22Rv1 (cell line): ENCODE data around the gene PRKD2.
"Not testable (repeated sequence)": the region's sequence is repeated elsewhere in the genome, so short reads cannot be mapped to it uniquely, and the experiment has no call there.

Source experiments
- H3K27ac ChIP-seq: fragments of 450-650 bp; 2 replicates; pipeline ENCODE4 v1.5.1; 2017
- CTCF ChIP-seq: fragments of 450-650 bp; IDR thresholded peaks from 2 replicates; pipeline ENCODE4 v1.5.1; 2017; ENCODE audit warnings: mild to moderate bottlenecking
- ZFX ChIP-seq: fragments of 450-650 bp; IDR thresholded peaks from 2 replicates; pipeline ENCODE4 v1.6.1; 2017; ENCODE audit warnings: antibody characterized with exemption, borderline replicate concordance

The PRKD2 gene

GRCh38 chr19:46717034-46717715 is at the start of gene PRKD2:
TSS of gene PRKD2 (minus strand) at chr19:46717114. CDS start at chr19:46716370, 744 bp downstream.
- peak within 1 kb of the TSS; percentile 51 for H3K27ac ChIP-seq
- TF ChIP-seq CTCF (no peak), ZFX (no peak)

DNA sequence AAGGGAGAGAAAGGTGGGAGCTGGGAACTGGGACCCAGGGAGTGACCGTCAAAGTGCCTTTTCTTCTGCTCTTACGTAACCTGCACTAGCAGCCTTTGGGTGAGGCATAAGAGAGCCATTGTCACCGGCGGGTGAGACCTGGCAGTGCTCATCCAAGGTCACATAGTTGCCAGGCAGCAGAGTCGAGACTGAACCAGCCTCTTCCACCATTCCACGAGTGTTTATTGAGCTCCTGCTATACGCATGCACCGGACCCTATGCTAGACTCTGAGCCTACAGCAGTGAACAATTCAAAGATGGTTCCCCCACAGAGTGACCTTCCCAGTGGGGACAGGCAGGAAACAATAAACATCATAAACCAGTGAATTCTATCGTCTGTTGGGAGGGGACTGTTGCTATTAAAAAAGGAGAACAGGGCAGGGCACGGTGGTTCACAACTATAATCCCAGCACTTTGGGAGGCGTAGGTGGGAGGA is 47.9 kb upstream of the PRKD2 start:
- H3K27ac ChIP-seq: no peak overlapping the region
- TF ChIP-seq CTCF (no peak), ZFX (no peak)

DNA sequence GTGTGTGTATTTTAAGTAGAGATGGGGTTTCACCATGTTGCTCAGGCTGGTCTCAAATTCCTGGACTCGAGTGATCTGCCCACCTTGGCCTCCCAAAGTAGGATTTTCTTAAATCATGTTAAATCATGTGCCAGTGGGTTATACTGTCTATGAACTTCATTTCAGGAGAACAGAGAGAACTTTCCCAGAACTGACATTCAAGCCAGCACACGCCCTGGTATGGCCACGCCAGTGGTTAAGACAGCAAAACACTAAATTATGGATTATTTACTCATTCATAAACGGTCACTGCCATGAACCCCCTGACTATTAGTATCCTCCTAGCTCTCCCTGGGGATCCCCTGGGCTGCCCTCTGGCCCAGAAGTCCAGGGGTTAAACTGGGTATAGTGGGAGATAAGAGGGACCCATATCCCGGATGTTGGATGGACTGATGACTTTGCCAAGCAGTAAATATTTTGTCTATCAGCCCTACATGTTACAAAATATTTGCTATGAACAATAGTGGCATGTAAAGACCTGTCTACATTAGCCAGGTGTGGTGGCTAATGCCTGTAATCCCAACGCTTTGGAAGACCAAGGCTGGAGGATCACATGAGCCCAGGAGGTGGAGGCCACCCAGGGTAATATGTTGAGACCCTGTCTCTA is 45.5 kb upstream of the PRKD2 start:
- H3K27ac ChIP-seq: no peak overlapping the region
- no peak for TF ChIP-seq CTCF
- TF ChIP-seq ZFX: no peak

DNA sequence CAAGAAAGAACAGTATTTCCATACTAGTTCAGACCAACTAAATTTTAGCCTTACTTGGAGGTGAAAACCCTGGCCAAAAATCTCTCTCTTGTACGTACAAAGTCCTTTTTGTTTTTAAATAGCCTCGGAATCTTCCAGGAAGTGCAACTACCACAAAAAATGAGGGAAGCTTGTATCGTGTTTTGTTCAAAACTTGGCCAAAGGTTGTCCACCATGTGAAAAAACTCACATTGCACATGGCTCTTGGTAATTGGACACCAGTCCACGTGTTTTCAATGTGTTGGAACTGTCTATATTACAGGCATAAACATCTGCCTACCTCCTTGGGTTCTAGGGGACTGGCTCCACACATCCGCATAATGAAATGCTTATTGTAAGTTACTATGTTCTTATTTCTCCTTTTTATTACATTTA is 44.5 kb upstream of the PRKD2 start:
- TF ChIP-seq ZFX: no peak
- TF ChIP-seq CTCF: no peak
- no peak overlapping the region for H3K27ac ChIP-seq

- H3K27ac ChIP-seq: not testable (repeated sequence)
These were observed 44.0 kb upstream of the PRKD2 start for GRCh38 chr19:46760897-46761296.

DNA sequence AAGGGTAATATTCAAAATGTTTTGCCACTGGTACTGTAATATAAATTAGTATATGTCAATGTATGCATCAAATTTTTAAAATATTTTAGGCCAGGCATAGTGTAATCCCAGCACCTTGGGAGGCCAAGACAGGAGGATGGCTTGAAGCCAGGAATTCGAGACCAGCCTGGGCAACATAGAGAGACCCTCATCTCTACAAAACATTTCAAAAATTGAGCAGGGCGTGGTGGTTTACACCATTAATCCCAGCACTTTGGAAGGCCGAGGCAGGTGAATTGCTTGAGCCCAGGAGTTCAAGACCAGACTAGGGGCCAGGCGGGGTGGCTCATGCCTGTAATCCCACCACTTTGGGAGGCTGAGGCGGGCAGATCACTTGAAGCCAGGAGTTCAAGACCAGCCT is 43.4 kb upstream of the PRKD2 start:
- no peak for TF ChIP-seq CTCF
- TF ChIP-seq ZFX: no peak
- no peak overlapping the region for H3K27ac ChIP-seq

- TF ChIP-seq CTCF (no peak), ZFX (no peak)
- H3K27ac ChIP-seq: no peak overlapping the region
These were observed 43.0 kb upstream of the PRKD2 start for GRCh38 chr19:46759817-46760333.
